ENCODE measurements around the gene POLG2. TPM values are rescaled to one million over a fixed set of nuclear protein-coding genes. Genes with fewer than 3 reads are reported as not detected.

Gene POLG2
- total RNA-seq, 4 donors from 2014 or later = 1.4 to 12.6 (median 6.6) TPM

DNA sequence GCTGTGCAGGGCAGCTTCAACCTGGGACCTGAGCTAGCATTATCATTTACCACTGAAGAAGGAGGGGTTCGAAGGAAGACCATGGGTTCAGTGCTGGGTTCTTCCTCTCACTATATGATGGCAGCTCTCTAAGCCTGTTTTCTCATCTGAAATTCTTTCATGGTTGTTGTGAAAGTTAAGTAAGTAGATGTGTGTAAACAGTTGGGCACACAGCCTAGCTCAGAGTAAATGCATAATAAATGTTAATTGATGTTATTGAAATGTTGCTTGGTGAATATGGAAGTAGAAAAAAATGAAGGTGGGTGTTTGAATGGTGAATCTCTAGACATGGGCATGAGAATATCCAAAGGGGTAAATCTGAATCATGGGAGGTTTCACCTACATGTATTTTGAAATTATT is 19.0 kb upstream of the POLG2 start:
- WGBS, 2 donors (ENCODE audit: low coverage in 1 of 2) = 91 to 100% methylated on average over 1 of the region's 1 CpG
- H3K9me3 ChIP-seq = no peaks in the 10 kb centered on the region
- TF ChIP-seq POLR2A (IDR thresholded peaks at IDR 0.05) (no peak), POLR2AphosphoS5 (IDR thresholded peaks at IDR 0.05) (no peak), EP300 (IDR thresholded peaks at IDR 0.05) (no peak)
- TF ChIP-seq, protein P1, sequence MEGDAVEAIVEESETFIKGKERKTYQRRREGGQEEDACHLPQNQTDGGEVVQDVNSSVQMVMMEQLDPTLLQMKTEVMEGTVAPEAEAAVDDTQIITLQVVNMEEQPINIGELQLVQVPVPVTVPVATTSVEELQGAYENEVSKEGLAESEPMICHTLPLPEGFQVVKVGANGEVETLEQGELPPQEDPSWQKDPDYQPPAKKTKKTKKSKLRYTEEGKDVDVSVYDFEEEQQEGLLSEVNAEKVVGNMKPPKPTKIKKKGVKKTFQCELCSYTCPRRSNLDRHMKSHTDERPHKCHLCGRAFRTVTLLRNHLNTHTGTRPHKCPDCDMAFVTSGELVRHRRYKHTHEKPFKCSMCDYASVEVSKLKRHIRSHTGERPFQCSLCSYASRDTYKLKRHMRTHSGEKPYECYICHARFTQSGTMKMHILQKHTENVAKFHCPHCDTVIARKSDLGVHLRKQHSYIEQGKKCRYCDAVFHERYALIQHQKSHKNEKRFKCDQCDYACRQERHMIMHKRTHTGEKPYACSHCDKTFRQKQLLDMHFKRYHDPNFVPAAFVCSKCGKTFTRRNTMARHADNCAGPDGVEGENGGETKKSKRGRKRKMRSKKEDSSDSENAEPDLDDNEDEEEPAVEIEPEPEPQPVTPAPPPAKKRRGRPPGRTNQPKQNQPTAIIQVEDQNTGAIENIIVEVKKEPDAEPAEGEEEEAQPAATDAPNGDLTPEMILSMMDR (IDR thresholded peaks at IDR 0.05) = no peak
- H3K36me3 ChIP-seq = peaks cover 0 to 100% of the 10 kb centered on the region in 2 donors
- ATAC-seq = no peak
- peaks cover 0 to 6% (median 0%) of the 10 kb centered on the region in 3 donors for H3K4me1 ChIP-seq
- H3K27me3 ChIP-seq = no peaks in the 10 kb centered on the region
- H3K27ac ChIP-seq = no peak overlapping the region
- no peak overlapping the region for H3K4me3 ChIP-seq

DNA sequence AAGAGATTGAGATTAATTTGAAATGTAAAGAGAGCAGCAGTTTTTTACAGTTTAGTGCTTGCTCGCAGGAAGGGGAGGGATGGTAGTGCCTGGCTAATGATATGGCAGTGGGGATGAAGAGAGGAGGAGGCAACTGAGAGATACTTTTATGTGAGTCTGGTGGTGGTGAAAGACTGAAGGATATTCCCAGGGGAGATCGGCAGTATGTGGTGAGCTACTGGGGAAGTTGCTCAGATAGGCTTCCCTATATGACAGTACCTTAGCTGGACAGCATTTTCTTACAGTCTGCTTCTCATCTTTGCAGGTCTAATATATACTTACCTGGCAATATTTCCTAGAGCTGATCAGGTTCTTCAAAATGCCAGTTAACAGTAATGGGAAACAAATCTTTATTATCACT is 18.6 kb upstream of the POLG2 start:
- no peak for ATAC-seq

DNA sequence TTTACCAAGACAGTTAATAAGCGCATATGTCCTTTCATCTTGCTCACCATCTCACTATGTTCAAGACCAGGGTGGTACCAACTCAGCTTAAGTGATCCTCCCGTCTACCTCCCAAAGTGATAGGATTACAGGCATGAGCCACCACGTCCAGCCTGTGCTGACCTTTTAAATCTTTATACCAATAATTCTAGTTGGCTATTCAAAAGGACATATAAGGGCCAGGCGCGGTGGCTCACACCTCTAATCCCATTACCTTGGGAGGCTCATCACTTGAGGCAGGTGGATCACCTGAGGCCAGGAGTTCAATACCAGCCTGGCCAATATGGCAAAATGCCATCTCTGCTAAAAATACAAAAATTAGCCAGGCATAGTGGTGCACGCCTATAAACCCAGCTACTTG is 12.3 kb upstream of the POLG2 start:
- peaks cover 0 to 49% of the 10 kb centered on the region in 2 donors for H3K36me3 ChIP-seq
- no peaks in the 10 kb centered on the region for H3K9me3 ChIP-seq
- no peak overlapping the region for H3K27ac ChIP-seq
- peaks cover under 1 to 44% (median 7%) of the 10 kb centered on the region in 3 donors for H3K4me1 ChIP-seq
- no peak overlapping the region for H3K4me3 ChIP-seq
- ATAC-seq = no peak
- 78 to 81% methylated on average over 4 of the region's 6 CpGs for WGBS, 2 donors (ENCODE audit: low coverage in 1 of 2)
- no peaks in the 10 kb centered on the region for H3K27me3 ChIP-seq
- TF ChIP-seq POLR2AphosphoS5 (IDR thresholded peaks at IDR 0.05) (no peak), EP300 (IDR thresholded peaks at IDR 0.05) (no peak), POLR2A (IDR thresholded peaks at IDR 0.05) (no peak)
- TF ChIP-seq, protein P1 (IDR thresholded peaks at IDR 0.05) = no peak

More for the DNA sequence above, 18.6 kb upstream of the POLG2 start:
- TF ChIP-seq, protein P1 (IDR thresholded peaks at IDR 0.05) = no peak
- TF ChIP-seq POLR2AphosphoS5 (IDR thresholded peaks at IDR 0.05) (no peak), EP300 (IDR thresholded peaks at IDR 0.05) (no peak), POLR2A (IDR thresholded peaks at IDR 0.05) (no peak)
- H3K4me3 ChIP-seq = no peak overlapping the region
- peaks cover 0 to 7% (median 0%) of the 10 kb centered on the region in 3 donors for H3K4me1 ChIP-seq
- peaks cover 0 to 100% of the 10 kb centered on the region in 2 donors for H3K36me3 ChIP-seq
- H3K27me3 ChIP-seq = no peaks in the 10 kb centered on the region
- WGBS, 2 donors (ENCODE audit: low coverage in 1 of 2) = 72 to 81% methylated on average over 2 of the region's 2 CpGs
- no peaks in the 10 kb centered on the region for H3K9me3 ChIP-seq
- no peak overlapping the region for H3K27ac ChIP-seq

DNA sequence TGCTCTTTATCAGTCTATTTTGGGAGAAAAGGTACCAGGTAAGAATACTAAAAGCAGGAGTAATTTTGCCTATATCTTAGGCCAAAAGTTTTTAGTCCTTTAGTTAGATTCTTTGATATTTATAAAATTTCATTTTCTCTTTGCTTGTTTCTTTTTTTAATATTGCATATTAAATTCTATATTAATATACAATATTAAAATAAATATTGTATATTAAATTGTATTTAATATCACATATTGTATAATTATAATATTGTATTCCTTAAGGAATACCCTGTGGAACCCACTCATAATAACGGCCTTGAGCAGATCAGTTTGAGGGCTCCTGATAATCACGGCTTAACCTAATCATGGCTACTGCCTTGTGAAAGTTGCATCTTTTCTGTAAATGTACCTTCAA is 11.8 kb upstream of the POLG2 start:
- 71 to 86% methylated on average over 1 to 2 of the region's 2 CpGs for WGBS, 2 donors (ENCODE audit: low coverage in 1 of 2)
- no peak for TF ChIP-seq EP300 (IDR thresholded peaks at IDR 0.05)
- TF ChIP-seq POLR2A (IDR thresholded peaks at IDR 0.05) = no peak
- TF ChIP-seq, protein P1 (IDR thresholded peaks at IDR 0.05) = no peak
- no peak for TF ChIP-seq POLR2AphosphoS5 (IDR thresholded peaks at IDR 0.05)
- H3K4me1 ChIP-seq = peaks cover 5 to 49% (median 11%) of the 10 kb centered on the region in 3 donors
- no peaks in the 10 kb centered on the region for H3K9me3 ChIP-seq
- H3K27ac ChIP-seq = no peak overlapping the region
- H3K36me3 ChIP-seq = peaks cover 0 to 49% of the 10 kb centered on the region in 2 donors
- H3K27me3 ChIP-seq = no peaks in the 10 kb centered on the region
- no peak for ATAC-seq
- H3K4me3 ChIP-seq = no peak overlapping the region

DNA sequence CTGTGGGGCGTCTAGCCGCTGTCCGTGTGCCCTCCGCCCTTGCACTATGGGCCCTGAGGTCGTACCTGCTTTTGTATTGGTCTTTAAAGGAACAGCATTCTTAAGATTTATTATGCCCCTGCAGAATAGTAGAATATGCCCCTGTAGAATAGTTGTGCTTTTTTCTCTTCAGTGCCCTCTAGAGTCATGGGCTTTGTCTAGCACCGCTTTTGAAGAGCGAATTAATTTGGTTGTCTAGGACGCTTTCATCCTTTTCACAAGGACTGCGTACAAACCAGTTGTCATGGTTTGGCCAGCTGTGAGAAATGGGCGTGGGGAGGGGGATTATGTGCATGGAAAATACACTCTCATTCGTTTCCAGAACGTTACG is 10.5 kb upstream of the POLG2 start:
- no peaks in the 10 kb centered on the region for H3K9me3 ChIP-seq
- ATAC-seq = peak; percentile 8
- TF ChIP-seq, protein P1 (IDR thresholded peaks at IDR 0.05) = peak; percentile 14 to 56 (median 48)
- no peak for TF ChIP-seq EP300 (IDR thresholded peaks at IDR 0.05)
- H3K27me3 ChIP-seq = no peaks in the 10 kb centered on the region
- WGBS, 2 donors (ENCODE audit: low coverage in 1 of 2) = 0% methylated on average over 8 to 11 of the region's 13 CpGs
- peaks cover 10 to 49% of the 10 kb centered on the region in 2 donors for H3K36me3 ChIP-seq
- H3K4me1 ChIP-seq = peaks cover 10 to 62% (median 20%) of the 10 kb centered on the region in 3 donors
- peak overlapping the region; percentile 84 to 85 for H3K4me3 ChIP-seq
- peak overlapping the region; percentile 94 to 100 (median 98) for H3K27ac ChIP-seq
